GM19467 (cell line): Measurements from ENCODE around the gene ABCA1.
"Not testable (repeated sequence)": the region's sequence is repeated elsewhere in the genome, so short reads cannot be mapped to it uniquely, and the experiment has no call there.

Experiments used
- ATAC-seq: cut with Tn5 transposase; IDR thresholded peaks from one replicate; pipeline ENCODE4 v1.9.1; 2021; ENCODE audit warnings: mild to moderate bottlenecking, moderate library complexity; ENCODE audit not compliant: unreplicated experiment

The ABCA1 gene

GRCh38 chr9:104875320-104875719 lies 52.6 kb downstream of the ABCA1 start:
- ATAC-seq = no peak

- ATAC-seq = no peak
Measured at GRCh38 chr9:104873489-104873850, 54.5 kb downstream of the ABCA1 start.

- ATAC-seq = no peak
Measured at GRCh38 chr9:104872656-104873488, 55.1 kb downstream of the ABCA1 start.

- ATAC-seq = no peak
Measured at GRCh38 chr9:104871961-104872527, 55.9 kb downstream of the ABCA1 start.

- no peak for ATAC-seq
Measured at GRCh38 chr9:104869811-104870210, 58.1 kb downstream of the ABCA1 start.

- peak; percentile 92 for ATAC-seq
Measured at GRCh38 chr9:104868687-104869404, 59.1 kb downstream of the ABCA1 start.

- ATAC-seq = no peak
Measured at GRCh38 chr9:104868303-104868686, 59.7 kb downstream of the ABCA1 start.

GRCh38 chr9:104866191-104866590 lies 61.8 kb downstream of the ABCA1 start:
- no peak for ATAC-seq

GRCh38 chr9:104864675-104865104 lies 63.3 kb downstream of the ABCA1 start:
- no peak for ATAC-seq

- peak; percentile 89 for ATAC-seq
Measured at GRCh38 chr9:104863180-104863883, 64.6 kb downstream of the ABCA1 start.

GRCh38 chr9:104861397-104861796 lies 66.6 kb downstream of the ABCA1 start:
- no peak for ATAC-seq

GRCh38 chr9:104860263-104860662 lies 67.7 kb downstream of the ABCA1 start:
- no peak for ATAC-seq

GRCh38 chr9:104858846-104859245 lies 69.1 kb downstream of the ABCA1 start:
- ATAC-seq = no peak

GRCh38 chr9:104858271-104858670 lies 69.7 kb downstream of the ABCA1 start:
- no peak for ATAC-seq

- no peak for ATAC-seq
Measured at GRCh38 chr9:104856413-104856941, 71.5 kb downstream of the ABCA1 start.

- no peak for ATAC-seq
Measured at GRCh38 chr9:104855807-104856206, 72.1 kb downstream of the ABCA1 start.

GRCh38 chr9:104855258-104855657 lies 72.7 kb downstream of the ABCA1 start:
- ATAC-seq = not testable (repeated sequence)

- ATAC-seq = no peak
Measured at GRCh38 chr9:104854613-104855012, 73.3 kb downstream of the ABCA1 start.

GRCh38 chr9:104853683-104854082 lies 74.3 kb downstream of the ABCA1 start:
- no peak for ATAC-seq

GRCh38 chr9:104853159-104853558 lies 74.8 kb downstream of the ABCA1 start:
- no peak for ATAC-seq

- no peak for ATAC-seq
Measured at GRCh38 chr9:104851546-104851920, 76.4 kb downstream of the ABCA1 start.
